NCI-H1092 treated with DMSO at 0.1 percent for 48 hours (cell line): Measurements from ENCODE around the gene ANK2.
"Not testable (repeated sequence)": the region's sequence is repeated elsewhere in the genome, so short reads cannot be mapped to it uniquely, and the experiment has no call there.

Source experiments
- DNase-seq: peaks from one replicate; lab custom pipeline; 2025; lab: John Stamatoyannopoulos, UW

Gene ANK2

DNA sequence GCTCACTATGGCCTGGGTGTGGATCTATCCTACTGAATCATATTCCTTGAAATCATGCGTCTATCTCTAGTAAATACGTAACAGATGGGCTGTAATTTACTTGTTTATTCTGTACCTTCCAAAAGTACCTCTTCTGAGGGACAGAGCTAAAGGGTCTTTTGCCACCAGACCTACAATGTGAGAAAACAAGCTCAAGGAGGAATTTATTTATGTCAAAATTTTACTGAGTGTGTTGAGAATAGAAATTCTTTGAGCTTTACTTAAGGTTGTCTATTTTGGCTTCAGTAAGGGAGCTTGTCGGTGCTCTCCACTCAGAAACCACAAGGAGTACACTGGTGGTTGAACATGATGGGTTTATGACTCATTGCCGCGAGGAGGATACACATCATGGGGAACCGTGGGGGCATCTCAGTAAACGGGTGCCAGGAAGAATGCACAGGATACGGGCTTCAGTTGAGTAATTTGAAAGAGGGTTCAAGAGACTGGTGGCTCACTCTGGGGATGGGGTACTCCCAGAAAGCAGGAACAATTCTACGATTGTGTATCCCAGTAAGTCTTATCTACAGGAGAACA is 3.0 kb downstream of the ANK2 start:
- DNase-seq, result no peak

DNA sequence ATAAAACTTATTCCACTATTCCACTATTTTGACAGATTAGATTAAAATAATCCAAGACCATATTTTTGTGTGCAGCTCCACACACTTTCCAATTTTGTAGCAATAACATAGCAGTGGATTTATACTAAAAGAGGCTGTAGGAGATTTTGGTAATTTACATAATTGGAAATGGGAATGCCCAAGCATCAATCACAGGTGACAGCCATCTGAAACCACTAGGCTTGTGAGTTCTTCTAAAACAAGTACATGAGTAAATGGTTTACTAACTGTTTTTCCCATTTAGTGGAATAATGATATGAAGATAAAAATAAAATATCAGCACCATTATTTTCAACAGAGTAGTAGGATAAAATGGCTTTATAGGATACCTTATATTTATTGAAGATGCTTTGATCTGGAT is 4.4 kb downstream of the ANK2 start:
- DNase-seq, result no peak

DNA sequence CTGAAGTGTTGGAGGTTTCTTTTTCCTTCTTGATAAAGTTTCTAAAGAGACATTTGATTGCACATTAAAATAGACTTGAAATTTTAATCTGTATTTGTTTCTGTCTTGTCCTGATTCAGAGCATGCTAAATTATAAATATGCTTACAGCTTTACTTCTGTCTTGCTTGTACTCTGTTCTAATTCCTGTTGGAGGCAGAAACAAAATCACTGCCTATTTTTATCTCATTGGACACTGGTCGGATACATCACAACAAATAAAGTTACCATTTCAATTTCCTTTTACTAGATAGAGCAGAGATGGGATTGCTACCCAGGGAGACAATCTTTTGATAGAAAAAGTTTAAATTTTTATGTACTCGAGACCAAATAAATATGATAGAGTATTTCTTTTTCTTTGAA is 6.9 kb downstream of the ANK2 start:
- no peak for DNase-seq

DNA sequence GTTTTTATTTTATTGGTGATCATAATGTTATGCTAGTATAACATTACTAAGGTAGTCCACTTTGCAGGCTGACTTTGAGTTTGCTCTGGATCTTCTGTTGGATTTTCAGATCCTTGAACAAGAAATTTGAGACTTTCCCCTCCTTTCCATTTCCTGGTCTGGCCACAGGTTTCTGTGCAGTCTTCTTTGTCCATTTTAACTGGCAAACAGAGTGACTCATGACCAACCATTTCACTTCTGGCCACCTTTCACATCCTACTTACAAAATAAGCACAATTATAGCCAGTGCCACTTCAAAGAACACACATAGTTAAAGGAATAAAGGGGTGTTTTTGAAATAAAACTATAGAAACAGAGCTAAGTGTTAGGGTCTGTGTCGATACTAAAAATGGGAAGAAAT is 8.4 kb downstream of the ANK2 start:
- DNase-seq, result no peak

DNA sequence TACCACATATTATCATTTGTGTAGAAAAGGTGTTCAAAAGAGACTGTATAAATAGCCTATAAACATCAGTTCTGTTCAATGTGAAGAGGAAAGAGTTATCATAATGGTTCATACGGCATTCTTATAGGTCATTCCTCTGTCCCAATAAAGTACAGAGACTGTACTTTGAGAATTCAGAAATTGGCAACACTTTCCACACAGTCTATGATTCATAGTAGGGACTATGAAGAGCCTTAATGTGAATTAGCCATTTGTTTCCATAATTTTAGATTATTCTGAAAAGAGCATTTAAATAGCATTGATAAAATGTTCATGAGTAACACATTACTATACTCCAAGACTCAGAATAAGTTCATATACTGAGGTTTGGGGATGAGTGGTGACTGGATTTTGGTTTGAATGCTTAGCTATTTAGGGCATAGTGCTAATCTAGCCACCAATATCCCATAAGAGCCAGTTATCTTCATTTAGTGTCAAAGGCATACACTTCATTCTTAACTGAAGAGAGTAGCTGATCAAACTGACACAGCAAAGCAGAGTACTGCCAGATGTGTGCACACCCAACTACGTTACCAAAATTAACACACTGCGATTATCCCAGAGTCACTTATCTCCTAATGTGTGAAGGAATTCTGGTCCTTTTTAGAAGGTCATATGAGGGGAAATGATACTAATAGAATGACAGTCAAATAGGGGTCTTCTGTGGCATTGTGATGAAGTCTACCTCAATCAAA is 10.2 kb downstream of the ANK2 start:
- no peak for DNase-seq

DNA sequence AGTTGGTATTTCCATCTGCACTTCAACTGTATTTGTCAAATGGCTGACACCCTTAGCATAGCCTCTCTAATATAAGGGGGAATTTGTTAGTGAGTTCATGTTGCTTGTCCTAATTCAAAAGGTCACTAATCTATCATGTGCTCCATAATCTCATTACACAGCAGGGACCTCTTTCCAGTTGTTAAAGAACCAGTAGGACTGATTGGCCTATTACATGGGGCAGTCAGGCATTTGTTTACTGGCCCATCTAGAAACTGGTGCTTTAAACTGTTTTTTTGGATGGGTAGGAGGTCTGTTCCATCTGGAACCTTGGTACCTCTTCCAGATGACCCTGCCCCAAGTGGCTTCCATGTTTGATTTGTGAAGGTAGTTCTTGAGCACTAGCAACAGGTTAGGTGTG is 11.4 kb downstream of the ANK2 start:
- no peak for DNase-seq

DNA sequence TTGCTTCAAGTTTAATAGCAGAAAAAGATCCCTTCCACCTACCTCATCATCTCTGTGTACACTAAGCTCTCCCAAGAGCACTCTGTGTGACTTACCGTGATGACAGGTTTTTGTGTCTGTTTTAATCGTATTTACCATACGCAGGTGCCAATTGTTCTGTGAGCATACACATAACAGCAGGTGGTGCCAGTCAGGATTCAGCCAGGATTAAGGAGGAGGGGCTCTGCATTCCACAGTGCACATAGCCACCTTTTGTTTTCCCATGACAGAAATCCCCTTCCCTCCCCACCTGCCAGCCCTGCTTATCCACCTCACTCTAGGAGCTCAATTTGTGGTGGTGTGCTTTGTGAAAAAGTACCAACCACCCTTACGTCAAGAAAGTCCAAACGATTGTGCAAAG is 14.8 kb downstream of the ANK2 start:
- DNase-seq, result peak; percentile 88

DNA sequence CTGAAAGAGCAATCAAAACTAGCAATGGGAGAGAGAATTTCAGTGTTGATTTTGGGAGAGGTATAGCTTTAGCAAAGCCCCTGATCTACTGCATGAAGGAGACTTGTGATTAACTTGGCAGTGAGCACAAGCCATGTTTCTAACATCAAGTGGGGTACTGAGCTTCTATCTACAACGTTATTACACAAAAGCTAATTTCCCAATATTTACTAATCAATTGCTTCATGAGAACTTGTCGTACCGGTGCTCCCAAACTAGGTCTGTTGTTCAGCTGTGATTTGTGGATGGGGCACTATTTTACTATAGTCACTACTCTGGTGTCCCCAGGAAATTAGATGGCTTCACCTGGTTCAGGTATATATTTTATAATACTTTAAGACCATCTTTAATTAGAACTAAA is 16.2 kb downstream of the ANK2 start:
- no peak for DNase-seq

DNA sequence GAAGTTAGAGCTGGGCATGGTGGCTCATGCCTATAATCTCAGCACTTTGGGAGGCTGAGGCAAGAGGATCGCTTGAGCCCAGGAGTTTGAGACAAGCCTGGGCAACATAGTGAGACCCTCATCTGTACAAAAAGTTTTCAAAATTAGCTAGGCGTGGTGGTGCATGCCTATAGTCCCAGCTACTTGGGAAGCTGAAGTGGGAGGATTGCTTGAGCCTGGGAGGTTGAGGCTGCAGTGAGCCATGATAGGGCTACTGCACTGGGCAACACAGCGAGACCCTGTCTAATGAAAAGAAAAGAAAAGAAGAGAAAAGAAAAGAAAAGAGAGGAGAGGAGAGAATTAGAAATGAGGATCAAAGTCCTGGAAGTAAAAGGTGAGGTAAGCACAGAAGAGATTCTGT is 19.3 kb downstream of the ANK2 start:
- not testable (repeated sequence) for DNase-seq

DNA sequence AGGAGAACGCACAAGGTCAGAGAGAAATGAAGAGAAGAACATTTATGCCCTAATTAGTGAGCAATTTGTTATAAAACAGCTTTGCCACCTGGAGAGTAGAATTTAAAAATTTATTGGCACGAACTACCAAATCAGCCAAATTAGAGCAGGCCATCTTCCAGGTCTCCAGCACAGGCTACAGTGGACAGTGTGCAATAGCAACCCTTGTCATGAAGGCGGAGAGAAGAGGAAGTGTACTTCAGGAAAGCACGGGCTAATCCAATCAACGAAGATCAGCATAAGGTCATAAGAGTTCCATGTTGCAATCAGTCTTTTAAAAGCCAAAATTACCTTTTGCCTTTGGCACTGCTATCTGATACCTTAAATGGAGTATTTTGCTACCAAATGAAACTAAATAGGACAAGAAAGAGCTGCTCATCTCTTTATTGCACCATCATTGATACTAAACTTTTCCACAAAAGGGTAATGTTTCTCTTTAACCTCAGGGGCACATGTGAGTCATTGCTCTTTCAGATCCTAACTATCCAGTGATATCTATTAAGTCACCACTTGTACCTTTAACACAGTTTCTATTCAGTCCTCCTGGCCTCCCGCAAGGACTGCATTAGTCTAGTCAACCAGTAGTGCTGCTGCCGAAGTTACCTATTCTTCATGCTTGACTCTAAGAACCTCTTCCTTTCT is 19.9 kb downstream of the ANK2 start:
- DNase-seq, result no peak

DNA sequence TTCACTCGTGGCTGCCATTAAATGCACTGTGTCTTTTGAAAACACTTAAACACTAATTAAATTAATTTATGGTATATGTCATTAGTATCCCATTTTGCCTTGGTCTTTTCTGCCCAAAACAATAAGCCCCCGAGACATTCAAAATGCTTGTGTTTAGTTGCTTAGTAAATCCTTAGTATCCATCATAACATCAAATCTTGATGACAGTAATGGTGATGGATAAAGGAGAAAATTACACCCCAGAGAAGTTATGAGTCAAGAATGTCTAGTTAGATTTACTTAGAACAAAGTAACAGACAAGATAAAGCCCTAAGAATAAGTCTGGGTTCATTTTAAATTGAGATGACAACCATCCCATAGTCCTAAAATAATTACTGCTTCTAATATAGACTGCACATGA is 21.3 kb downstream of the ANK2 start:
- no peak for DNase-seq

DNA sequence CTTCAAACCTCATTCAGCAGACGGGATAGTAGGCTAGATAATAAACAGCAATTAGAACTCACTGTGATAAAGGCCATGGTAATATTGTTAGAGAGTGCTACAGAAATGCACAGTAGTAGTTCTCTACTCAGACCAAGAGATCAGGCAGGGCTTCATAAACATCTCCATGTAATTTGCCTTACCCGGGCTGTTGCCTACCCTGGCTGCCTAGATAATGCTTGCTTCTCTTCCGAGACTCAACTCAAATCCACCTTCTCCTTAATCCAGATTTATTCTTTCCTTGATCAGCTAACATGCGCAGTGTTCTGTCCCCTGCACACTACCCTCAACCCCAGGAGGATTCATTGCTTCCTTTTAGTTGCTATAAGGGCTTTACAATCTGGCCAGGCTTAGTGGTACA is 21.8 kb downstream of the ANK2 start:
- DNase-seq, result no peak

DNA sequence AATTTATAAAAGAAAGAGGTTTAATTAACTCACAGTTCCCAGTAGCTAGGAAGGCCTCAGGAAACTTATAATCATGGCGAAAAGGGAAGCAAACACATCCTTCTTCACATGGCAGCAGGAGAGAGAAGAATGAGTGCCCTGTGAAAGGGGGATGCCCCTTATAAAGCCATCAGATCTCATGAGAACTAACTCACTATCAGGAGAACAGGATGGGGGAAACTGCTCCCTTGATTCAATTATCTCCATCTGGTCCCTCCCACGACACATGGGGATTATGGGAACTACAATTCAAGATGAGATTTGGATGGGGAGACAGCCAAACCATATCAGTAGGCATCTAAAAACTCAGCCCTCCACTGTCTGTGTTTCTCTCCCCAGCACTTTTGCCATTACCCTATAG is 22.4 kb downstream of the ANK2 start:
- DNase-seq, result no peak

DNA sequence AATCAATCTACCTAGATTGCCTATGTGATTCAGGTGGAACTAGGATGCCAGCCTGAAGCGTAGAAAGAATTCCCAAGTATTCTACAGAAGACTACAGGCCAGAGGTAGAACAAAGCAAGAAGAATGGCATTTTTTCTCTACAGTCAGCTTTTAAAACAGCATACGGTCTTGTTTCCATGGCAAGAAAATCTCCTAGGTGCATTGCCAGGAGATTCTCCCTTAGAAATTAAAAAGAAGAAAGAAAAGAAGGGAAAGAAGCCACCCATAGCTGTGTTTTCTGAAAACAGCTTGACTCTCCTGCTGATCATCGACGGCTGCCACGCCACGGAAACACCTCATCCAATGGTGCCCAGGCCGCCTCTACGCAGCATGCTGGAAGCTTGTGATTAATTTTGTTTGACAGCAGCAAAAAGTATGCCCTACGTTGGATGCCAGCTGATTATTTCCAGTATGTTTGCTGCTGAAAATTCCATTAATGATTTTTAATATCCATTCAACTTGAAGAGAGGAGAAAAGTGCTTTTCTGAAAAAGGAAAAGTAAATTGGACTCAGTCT is 24.1 kb downstream of the ANK2 start:
- no peak for DNase-seq

DNA sequence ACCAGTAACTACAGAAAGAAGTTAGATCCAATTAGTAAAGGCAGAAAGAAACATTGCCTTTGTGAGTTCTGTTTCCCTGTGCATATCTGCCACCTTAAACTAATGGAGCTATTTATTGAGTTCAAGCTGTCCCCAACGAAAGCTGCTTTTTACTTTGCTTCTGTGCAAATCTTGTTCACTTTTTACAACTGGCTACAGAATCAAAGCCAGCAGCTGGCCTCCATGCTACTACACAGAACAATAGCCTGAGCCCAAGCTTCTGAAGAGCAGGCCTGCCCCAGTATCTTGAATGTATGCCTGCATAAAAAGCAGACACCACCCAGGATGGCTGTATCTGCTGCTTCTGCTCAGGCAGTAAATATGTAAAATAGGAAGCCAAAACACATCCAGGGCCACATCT is 28.1 kb downstream of the ANK2 start:
- DNase-seq, result peak; percentile 32

DNA sequence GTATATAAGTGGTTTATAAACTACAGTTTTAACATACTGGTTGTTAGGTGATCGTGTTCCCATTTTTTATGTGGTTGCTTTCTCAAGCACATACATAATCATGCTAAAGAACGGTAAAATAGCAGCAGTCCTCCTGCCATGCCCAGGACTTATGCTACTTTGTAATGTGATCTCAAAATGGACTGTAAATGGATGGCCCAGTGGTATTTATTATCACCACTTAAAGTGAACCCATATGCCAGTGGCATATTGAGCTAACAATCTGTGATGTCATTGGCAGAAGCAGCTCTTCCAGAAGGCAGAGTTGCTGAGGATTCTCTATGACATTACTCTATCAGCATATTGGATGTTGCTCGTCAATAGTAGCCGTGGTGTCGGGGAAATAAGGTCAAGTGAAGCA is 28.6 kb downstream of the ANK2 start:
- peak; percentile 32 for DNase-seq

DNA sequence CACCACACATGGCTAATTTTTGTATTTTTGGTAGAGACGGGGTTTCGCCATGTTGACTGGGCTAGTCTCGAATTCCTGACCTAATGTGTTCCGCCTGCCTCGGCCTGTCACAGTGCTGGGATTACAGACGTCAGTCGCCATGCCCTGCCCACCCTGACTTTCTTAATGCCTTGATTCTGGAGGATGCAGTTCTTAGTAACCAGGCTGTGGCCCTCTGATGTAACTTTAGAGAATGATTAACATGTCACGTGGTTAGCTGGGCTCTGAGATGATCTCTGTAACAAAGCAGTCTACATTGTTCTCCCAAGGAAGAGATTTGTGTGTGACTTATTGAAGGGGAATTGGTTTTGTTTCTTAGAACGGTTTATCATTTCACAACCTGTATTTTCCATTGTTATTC is 30.6 kb downstream of the ANK2 start:
- DNase-seq, result no peak

DNA sequence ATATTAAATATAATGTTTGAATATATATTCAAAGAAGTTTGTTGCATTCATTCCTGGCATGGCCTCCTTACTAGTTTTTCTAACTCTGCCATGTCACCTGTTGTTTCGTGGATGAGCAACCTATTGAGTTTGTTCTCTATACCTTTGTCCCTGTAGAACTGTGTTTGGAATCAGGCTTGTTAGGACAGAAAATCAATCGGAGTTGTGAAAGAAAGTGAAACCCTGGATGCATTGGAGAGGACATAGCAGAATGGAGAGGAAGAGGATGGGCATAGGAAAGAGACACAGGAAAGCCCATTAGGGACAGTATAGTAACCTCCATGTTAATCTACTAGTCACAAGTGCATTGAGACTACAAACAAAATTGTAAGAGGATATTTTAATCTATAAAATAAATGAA is 31.2 kb downstream of the ANK2 start:
- DNase-seq, result no peak

DNA sequence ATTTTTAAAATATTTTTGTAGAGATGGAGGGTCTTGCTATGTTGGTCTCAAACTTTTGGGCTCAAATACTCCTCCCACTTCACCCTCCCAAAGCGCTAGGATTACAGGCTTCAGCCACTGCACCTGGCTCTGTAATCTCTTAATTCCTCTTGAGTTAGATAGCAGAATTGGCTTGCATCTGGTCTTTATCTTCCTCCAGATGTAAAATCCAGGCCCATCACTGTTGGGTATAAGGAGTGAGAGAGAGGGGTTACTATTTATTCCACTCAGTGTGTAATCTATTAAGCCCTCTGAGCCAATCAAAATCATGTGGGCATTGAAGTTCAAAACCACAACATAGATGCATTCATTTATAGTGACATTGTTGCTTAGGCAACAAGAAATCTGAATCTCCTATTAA is 33.9 kb downstream of the ANK2 start:
- no peak for DNase-seq

DNA sequence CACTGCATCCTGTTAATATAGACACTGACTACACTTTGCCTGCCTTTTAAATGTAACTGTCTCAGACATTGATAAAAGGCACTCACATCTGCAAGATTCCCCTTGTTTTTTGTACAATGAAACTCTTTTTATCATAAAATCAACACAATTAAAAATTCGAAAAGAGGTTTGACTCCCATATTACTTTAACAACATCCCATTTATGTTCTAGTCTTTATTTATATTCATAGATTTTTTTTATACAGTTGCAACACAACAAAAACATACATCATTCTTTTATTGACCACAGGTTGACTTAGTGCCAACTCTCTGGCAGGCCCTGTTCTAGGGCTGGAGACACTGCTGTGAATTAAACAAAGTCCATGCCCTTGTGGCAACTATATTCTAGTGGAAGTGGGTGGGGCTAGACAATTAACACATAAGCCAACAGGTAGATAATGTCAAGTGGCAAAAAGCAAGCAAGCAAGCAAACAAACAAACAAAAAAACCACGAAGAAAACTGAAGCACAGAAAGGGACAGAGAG is 36.8 kb downstream of the ANK2 start:
- DNase-seq, result no peak

DNA sequence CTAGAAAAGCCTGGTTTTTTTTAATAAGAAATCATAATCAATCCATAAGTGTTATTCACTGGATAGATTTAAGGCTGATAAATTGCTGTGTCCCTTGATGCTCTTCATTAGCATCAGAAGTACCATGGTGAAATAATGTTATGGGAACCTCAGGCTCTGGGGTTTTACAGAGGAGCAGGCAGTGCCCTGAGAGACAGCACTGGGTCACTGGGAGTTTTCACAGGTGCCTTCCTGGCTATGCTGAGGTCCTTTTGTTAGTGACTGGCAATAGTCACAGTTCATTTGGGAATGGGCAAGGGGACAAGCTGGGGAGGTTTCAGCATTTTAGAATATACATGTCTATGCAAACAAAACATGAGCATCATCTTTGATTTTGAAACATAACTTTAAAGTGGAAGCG is 38.6 kb downstream of the ANK2 start:
- DNase-seq, result no peak

DNA sequence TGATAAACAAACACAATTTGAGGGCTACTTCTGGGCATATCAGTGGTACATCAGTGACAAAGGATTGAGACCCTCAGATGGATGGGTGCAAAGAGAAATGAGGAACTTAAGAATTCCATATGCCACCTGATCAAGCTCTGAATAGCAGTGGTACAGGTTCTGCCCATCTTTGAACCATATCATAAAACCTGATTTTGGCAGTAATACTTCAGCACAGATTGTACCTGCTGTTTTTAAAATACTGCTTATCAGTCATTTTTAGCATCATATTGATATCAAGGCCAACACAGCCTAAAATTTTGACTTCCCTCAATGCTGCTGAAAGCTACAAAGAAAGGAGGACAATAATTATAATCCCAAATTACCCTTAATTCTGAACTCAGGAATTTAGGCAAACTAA is 41.5 kb downstream of the ANK2 start:
- no peak for DNase-seq

DNA sequence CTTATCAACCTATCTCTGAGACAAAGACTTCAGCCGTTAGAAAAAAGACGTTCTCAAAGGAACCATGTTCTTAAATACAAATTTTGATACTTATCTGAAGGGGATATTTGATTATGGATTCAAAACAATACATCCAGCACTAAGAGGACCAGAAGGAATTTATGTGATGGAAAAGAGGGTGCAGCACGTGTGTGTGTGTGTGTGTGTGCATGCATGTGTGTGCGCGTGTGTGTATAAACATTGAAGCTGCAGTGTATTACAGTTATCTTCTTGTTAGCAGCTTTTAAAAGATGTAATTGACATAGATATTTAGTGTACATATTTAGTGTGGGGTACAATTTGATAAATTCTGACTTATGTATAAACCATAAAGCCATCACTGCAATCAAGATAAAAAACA is 44.9 kb downstream of the ANK2 start:
- no peak for DNase-seq
